Measurements from ENCODE around the gene VPS13A. TPM values are rescaled to one million over a fixed set of nuclear protein-coding genes. Genes with fewer than 3 reads are reported as not detected.

VPS13A gene
- total RNA-seq, 4 donors from 2014 or later, result 16.4 to 51.0 (median 29.4) TPM

GRCh38 chr9:77469515-77470231 lies 292.3 kb downstream of the VPS13A start:
- no peaks in the 10 kb centered on the region for H3K4me1 ChIP-seq
- no peak overlapping the region for H3K27ac ChIP-seq
- no peaks in the 10 kb centered on the region for H3K27me3 ChIP-seq
- no peak for ATAC-seq
- intact Hi-C loops (cut with DNase I; ENCODE audit: low total_unique reads), result no loop called here
- no peak overlapping the region for H3K4me3 ChIP-seq
- peaks cover 0 to 9% (median 0%) of the 10 kb centered on the region in 3 donors for H3K9me3 ChIP-seq
- TF ChIP-seq POLR2A (IDR thresholded peaks at IDR 0.05) (no peak), CTCF (IDR thresholded peaks at IDR 0.05 in 4 of 5, conservative IDR thresholded peaks at IDR 0.05 in 1 of 5) (no peak)
- in situ Hi-C loops (cut with MboI; ENCODE audit: low sequenced_read_pairs in 4 of 4), result loop anchor here in 2 of 4 donors (25.0 kb wide), 2 partner anchors 268 to 568 kb away; partner anchors contain the start of gene GNAQ (in 1 of the 2)
- H3K36me3 ChIP-seq, result no peaks in the 10 kb centered on the region
- DNase-seq, result no peak

Other genes with a start within 250 kb of the VPS13A start
- gene FOXB2, start 157.9 kb upstream of the VPS13A start, total RNA-seq, result not detected